ENCODE data around the gene UVRAG.
"Not testable (repeated sequence)": the region's sequence is repeated elsewhere in the genome, so short reads cannot be mapped to it uniquely, and the experiment has no call there.

Gene UVRAG

GRCh38 chr11:75874684-75875341 lies 59.8 kb downstream of the UVRAG start:
- no peak for DNase-seq (ENCODE audit: low read depth in 2 of 2, low spot score in 1 of 2)

- DNase-seq (ENCODE audit: low read depth in 2 of 2, low spot score in 1 of 2) = not testable (repeated sequence)
Observed at GRCh38 chr11:75877327-75877726, 62.3 kb downstream of the UVRAG start.

- DNase-seq (ENCODE audit: low read depth in 2 of 2, low spot score in 1 of 2) = not testable (repeated sequence)
Observed at GRCh38 chr11:75877931-75878330, 62.9 kb downstream of the UVRAG start.

GRCh38 chr11:75878933-75879332 lies 63.9 kb downstream of the UVRAG start:
- DNase-seq (ENCODE audit: low read depth in 2 of 2, low spot score in 1 of 2) = no peak

- DNase-seq (ENCODE audit: low read depth in 2 of 2, low spot score in 1 of 2) = no peak
Observed at GRCh38 chr11:75879737-75880136, 64.7 kb downstream of the UVRAG start.

GRCh38 chr11:75880343-75880742 lies 65.3 kb downstream of the UVRAG start:
- DNase-seq (ENCODE audit: low read depth in 2 of 2, low spot score in 1 of 2) = not testable (repeated sequence)

- no peak for DNase-seq (ENCODE audit: low read depth in 2 of 2, low spot score in 1 of 2)
Observed at GRCh38 chr11:75884321-75884720, 69.3 kb downstream of the UVRAG start.

- no peak for DNase-seq (ENCODE audit: low read depth in 2 of 2, low spot score in 1 of 2)
Observed at GRCh38 chr11:75888416-75888815, 73.4 kb downstream of the UVRAG start.

- DNase-seq (ENCODE audit: low read depth in 2 of 2, low spot score in 1 of 2) = no peak
Observed at GRCh38 chr11:75891947-75892739, 77.1 kb downstream of the UVRAG start.

- no peak for DNase-seq (ENCODE audit: low read depth in 2 of 2, low spot score in 1 of 2)
Observed at GRCh38 chr11:75893251-75893650, 78.2 kb downstream of the UVRAG start.

GRCh38 chr11:75894036-75894585 lies 79.1 kb downstream of the UVRAG start:
- no peak for DNase-seq (ENCODE audit: low read depth in 2 of 2, low spot score in 1 of 2)

GRCh38 chr11:75896843-75897419 lies 81.9 kb downstream of the UVRAG start:
- DNase-seq (ENCODE audit: low read depth in 2 of 2, low spot score in 1 of 2) = no peak

- DNase-seq (ENCODE audit: low read depth in 2 of 2, low spot score in 1 of 2) = no peak
Observed at GRCh38 chr11:75898871-75899270, 83.9 kb downstream of the UVRAG start.

GRCh38 chr11:75899806-75900205 lies 84.8 kb downstream of the UVRAG start:
- DNase-seq (ENCODE audit: low read depth in 2 of 2, low spot score in 1 of 2) = no peak

GRCh38 chr11:75900848-75901247 lies 85.8 kb downstream of the UVRAG start:
- DNase-seq (ENCODE audit: low read depth in 2 of 2, low spot score in 1 of 2) = no peak

- DNase-seq (ENCODE audit: low read depth in 2 of 2, low spot score in 1 of 2) = no peak
Observed at GRCh38 chr11:75902631-75903030, 87.6 kb downstream of the UVRAG start.

GRCh38 chr11:75903276-75903675 lies 88.3 kb downstream of the UVRAG start:
- DNase-seq (ENCODE audit: low read depth in 2 of 2, low spot score in 1 of 2) = no peak

GRCh38 chr11:75905434-75905833 lies 90.4 kb downstream of the UVRAG start:
- DNase-seq (ENCODE audit: low read depth in 2 of 2, low spot score in 1 of 2) = no peak

- DNase-seq (ENCODE audit: low read depth in 2 of 2, low spot score in 1 of 2) = no peak
Observed at GRCh38 chr11:75907906-75908527, 93.0 kb downstream of the UVRAG start.

GRCh38 chr11:75910426-75911145 lies 95.6 kb downstream of the UVRAG start:
- no peak for DNase-seq (ENCODE audit: low read depth in 2 of 2, low spot score in 1 of 2)

GRCh38 chr11:75911459-75911858 lies 96.4 kb downstream of the UVRAG start:
- DNase-seq (ENCODE audit: low read depth in 2 of 2, low spot score in 1 of 2) = no peak

Measured in stimulated activated CD8-positive, alpha-beta memory T cell treated with anti-CD3 and anti-CD28 coated beads, Interleukin-4, amount 100 ng/mL, for 4 hours (primary cell).